Natural killer cell (primary cell): ENCODE results near the gene RPL35. TPM values are rescaled to one million over a fixed set of nuclear protein-coding genes. Genes with fewer than 3 reads are reported as not detected.

ENCODE experiments used
- ATAC-seq, 3 donors: fragments of 150-1000 bp in 2 of 3; fragments of 200-7000 bp in 1 of 3; cut with Tn5 transposase; 1 replicate in 1 of 3; 2 replicates in 2 of 3; pipeline ENCODE4 v1.10.0; 2021; ENCODE audit warnings: mild to moderate bottlenecking in 2 of 3, moderate library complexity in 2 of 3
- DNase-seq, 2 donors: peaks; one replicate each; pipeline versions ENCODE4 v3.0.0 to v3.0.0-alpha.2; 2013 to 2021; ENCODE audit warnings: mixed read lengths in 1 of 2
- H3K27ac ChIP-seq: one replicate; pipeline ENCODE4 v1.5.1; 2013; ENCODE audit warnings: mild to moderate bottlenecking, low read length
- H3K27me3 ChIP-seq: one replicate; pipeline ENCODE4 v1.6.1; 2013; ENCODE audit warnings: low read length; ENCODE audit not compliant: control insufficient read depth, insufficient read depth
- H3K36me3 ChIP-seq: one replicate; pipeline ENCODE4 v1.6.1; 2013; ENCODE audit warnings: low read length; ENCODE audit not compliant: control insufficient read depth, insufficient read depth
- H3K4me1 ChIP-seq: one replicate; pipeline ENCODE4 v1.6.1; 2013; ENCODE audit warnings: low read length; ENCODE audit not compliant: control insufficient read depth, insufficient read depth
- H3K4me3 ChIP-seq: one replicate; pipeline ENCODE4 v1.5.1; 2013; ENCODE audit warnings: low read length
- H3K9me3 ChIP-seq: one replicate; pipeline ENCODE4 v1.6.1; 2013; ENCODE audit warnings: low read length; ENCODE audit not compliant: control insufficient read depth, insufficient read depth
- H3K27ac Mint-ChIP-seq, 2 donors: one replicate each; pipeline ENCODE4 v1.8.0; 2022; ENCODE audit warnings: mild to moderate bottlenecking in 2 of 2, mixed read lengths in 2 of 2, moderate library complexity in 1 of 2
- H3K27me3 Mint-ChIP-seq, 2 donors: one replicate each; pipeline ENCODE4 v1.8.0; 2022; ENCODE audit warnings: low read depth in 2 of 2, mixed read lengths in 2 of 2
- H3K36me3 Mint-ChIP-seq: one replicate; pipeline ENCODE4 v1.8.0; 2022; ENCODE audit warnings: mixed read lengths
- H3K4me1 Mint-ChIP-seq, 2 donors: one replicate each; pipeline ENCODE4 v1.8.0; 2022; ENCODE audit warnings: mixed read lengths in 2 of 2
- H3K4me3 Mint-ChIP-seq: one replicate; pipeline ENCODE4 v1.8.0; 2022; ENCODE audit warnings: mild to moderate bottlenecking, moderate library complexity, mixed read lengths
- H3K9me3 Mint-ChIP-seq, 2 donors: one replicate each; pipeline ENCODE4 v1.8.0; 2022; ENCODE audit warnings: mixed read lengths in 2 of 2
- CTCF ChIP-seq: fragments of 200-600 bp; IDR thresholded peaks from one replicate; pipeline ENCODE4 v1.8.0; 2022; ENCODE audit warnings: antibody characterized with exemption
- WGBS: methylation state at CpG from one replicate; pipeline ENCODE4 v1.1.7; 2013; ENCODE audit warnings: missing lambda C conversion rate; ENCODE audit not compliant: insufficient coverage; 5-methylcytosine and 5-hydroxymethylcytosine counted together
- intact Hi-C: fragments of 100-400 bp; cut with micrococcal nuclease; formaldehyde crosslinking; loops from one replicate; pipeline ENCODE4 v1.14.2; 2022
- total RNA-seq, 4 donors: library from RNA; stranded (reverse); fragments of 120-200 nt in 1 of 4; gene quantifications; one replicate each; pipeline versions ENCODE4 v1.2.3 to v1.2.4, GENCODE V29; 2013 to 2022

RPL35 gene
- total RNA-seq, 3 donors from 2014 or later (not counting 1 experiment from before 2014, with no cell fraction given) = 716 to 896 (median 795) TPM

- ATAC-seq = no peak
- H3K4me1 ChIP-seq = no peaks in the 10 kb centered on the region
- H3K4me3 Mint-ChIP-seq = no peak overlapping the region
- intact Hi-C loops = no loop called here
- no peaks in the 10 kb centered on the region for H3K36me3 Mint-ChIP-seq
- H3K27ac Mint-ChIP-seq = no peak overlapping the region
- DNase-seq = no peak
- H3K9me3 Mint-ChIP-seq = no peaks in the 10 kb centered on the region
- peaks cover 53% of the 10 kb centered on the region for H3K36me3 ChIP-seq
- no peak for TF ChIP-seq CTCF
- 84% methylated on average over 4 of the region's 5 CpGs for WGBS
- no peak overlapping the region for H3K4me3 ChIP-seq
- H3K27me3 ChIP-seq = no peaks in the 10 kb centered on the region
- H3K27me3 Mint-ChIP-seq = no peaks in the 10 kb centered on the region
- no peak overlapping the region for H3K27ac ChIP-seq
- no peaks in the 10 kb centered on the region for H3K4me1 Mint-ChIP-seq
- no peaks in the 10 kb centered on the region for H3K9me3 ChIP-seq
Measured at GRCh38 chr9:124887832-124888231, 26.1 kb upstream of the RPL35 start.

DNA sequence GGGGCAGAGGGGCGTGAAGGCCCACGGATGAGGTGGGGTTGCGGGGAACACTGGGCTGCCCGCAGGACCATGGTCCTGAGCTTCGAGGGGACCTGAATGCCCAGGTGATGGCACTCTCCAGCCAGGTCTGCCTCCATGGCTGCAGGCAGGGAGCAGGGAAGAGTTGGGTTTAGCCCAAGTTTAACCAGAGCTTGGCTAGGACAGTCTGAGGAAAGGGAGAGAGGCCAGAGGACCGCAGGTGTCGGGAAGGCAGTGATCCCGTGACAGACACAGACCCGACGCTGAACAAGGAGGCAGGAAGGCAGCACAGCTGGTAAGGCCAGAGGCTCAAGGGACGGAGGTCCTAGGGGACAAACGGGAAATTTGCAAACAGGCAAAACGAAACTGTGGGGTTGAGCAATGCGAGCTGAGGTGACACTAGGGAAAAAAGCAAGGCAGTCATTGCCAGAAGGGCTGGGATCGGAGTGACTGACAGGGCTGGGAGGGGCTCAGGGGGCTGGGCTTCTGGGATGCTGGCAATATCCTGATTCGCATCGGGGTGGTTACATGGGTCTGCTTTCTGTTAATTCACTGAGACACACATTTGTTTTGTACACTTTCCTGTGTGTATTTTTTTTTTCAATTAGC, 25.2 kb upstream of the RPL35 start:
- Mint-ChIP-seq H3K4me3 (no peak overlapping the region), H3K27me3 (no peaks in the 10 kb centered on the region), H3K9me3 (no peaks in the 10 kb centered on the region), H3K36me3 (no peaks in the 10 kb centered on the region), H3K4me1 (peaks cover 0 to under 1% of the 10 kb centered on the region in 2 donors), H3K27ac (no peak overlapping the region)
- Histone ChIP-seq H3K4me1 (peaks cover 3% of the 10 kb centered on the region), H3K27me3 (no peaks in the 10 kb centered on the region), H3K27ac (no peak overlapping the region), H3K4me3 (no peak overlapping the region), H3K36me3 (peaks cover 57% of the 10 kb centered on the region), H3K9me3 (no peaks in the 10 kb centered on the region)
- intact Hi-C loops = no loop called here
- no peak for ATAC-seq
- 93% methylated on average over 17 of the region's 17 CpGs for WGBS
- TF ChIP-seq CTCF = no peak
- DNase-seq = no peak

DNA sequence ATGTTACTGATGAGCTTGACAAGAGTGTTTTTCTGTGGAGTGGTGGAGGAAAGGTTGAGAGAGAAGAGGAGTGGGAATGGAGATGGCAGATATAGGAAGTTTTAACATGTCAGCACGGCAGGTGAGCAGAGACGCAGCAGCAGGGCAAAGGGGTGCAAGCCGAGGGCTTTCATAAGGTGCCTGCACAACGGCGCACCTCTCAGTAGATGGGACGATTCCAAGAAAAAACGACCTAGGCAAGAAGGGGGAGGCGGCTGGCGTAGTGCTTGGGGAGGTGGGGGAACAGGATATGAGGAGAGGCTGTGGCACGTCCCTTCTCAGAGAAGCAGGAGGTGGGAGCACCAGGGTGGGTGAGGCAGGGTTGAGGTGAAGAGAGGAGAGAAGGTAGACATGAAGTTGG, 24.7 kb upstream of the RPL35 start:
- peaks cover 4 to 5% of the 10 kb centered on the region in 2 donors for H3K4me1 Mint-ChIP-seq
- H3K27me3 ChIP-seq = no peaks in the 10 kb centered on the region
- peaks cover 6% of the 10 kb centered on the region for H3K4me1 ChIP-seq
- H3K4me3 ChIP-seq = no peak overlapping the region
- ATAC-seq (no peak), DNase-seq (no peak)
- H3K27ac Mint-ChIP-seq = no peak overlapping the region
- H3K9me3 ChIP-seq = no peaks in the 10 kb centered on the region
- H3K9me3 Mint-ChIP-seq = no peaks in the 10 kb centered on the region
- H3K27ac ChIP-seq = no peak overlapping the region
- H3K4me3 Mint-ChIP-seq = no peak overlapping the region
- peaks cover 62% of the 10 kb centered on the region for H3K36me3 ChIP-seq
- 96% methylated on average over 10 of the region's 10 CpGs for WGBS
- H3K27me3 Mint-ChIP-seq = no peaks in the 10 kb centered on the region
- no peaks in the 10 kb centered on the region for H3K36me3 Mint-ChIP-seq
- intact Hi-C loops = no loop called here
- no peak for TF ChIP-seq CTCF

DNA sequence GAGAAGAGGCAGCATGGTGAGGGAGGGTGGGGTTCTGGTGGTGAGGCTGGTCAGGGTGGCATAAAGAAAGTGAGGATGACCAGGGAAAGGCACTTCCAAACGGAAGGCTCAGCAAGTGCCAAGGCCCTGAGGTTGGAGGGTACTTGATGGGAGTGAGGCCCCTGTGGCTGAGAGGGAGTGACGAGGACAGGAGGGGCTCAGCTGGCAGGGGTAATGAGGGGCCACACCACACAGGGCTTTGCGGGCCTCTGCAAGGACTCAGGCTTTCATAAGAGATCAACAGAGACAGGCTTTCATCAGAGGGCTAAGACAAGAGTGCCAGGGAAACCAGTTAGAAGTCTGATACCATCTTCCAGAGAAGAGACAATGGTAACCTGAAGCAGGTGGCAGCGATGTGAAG, 23.8 kb upstream of the RPL35 start:
- TF ChIP-seq CTCF = no peak
- H3K4me1 ChIP-seq = peaks cover 15% of the 10 kb centered on the region
- no peak overlapping the region for H3K4me3 ChIP-seq
- H3K36me3 Mint-ChIP-seq = no peaks in the 10 kb centered on the region
- H3K27me3 ChIP-seq = no peaks in the 10 kb centered on the region
- 97% methylated on average over 4 of the region's 4 CpGs for WGBS
- no peak for ATAC-seq
- H3K9me3 Mint-ChIP-seq = no peaks in the 10 kb centered on the region
- H3K36me3 ChIP-seq = peaks cover 66% of the 10 kb centered on the region
- no peak overlapping the region for H3K27ac Mint-ChIP-seq
- H3K4me3 Mint-ChIP-seq = no peak overlapping the region
- no peak overlapping the region for H3K27ac ChIP-seq
- intact Hi-C loops = no loop called here
- no peak for DNase-seq
- H3K9me3 ChIP-seq = no peaks in the 10 kb centered on the region
- no peaks in the 10 kb centered on the region for H3K27me3 Mint-ChIP-seq
- peaks cover 7 to 9% of the 10 kb centered on the region in 2 donors for H3K4me1 Mint-ChIP-seq
